Activated T-cell treated with anti-CD3 and anti-CD28 coated beads, Interleukin-2, amount 50 U/mL, for 1 hour (primary cell): ENCODE measurements around the gene CABP7.

Source experiments
- DNase-seq: peaks from one replicate; pipeline ENCODE4 v3.0.0-alpha.2; 2020

CABP7 gene

DNA sequence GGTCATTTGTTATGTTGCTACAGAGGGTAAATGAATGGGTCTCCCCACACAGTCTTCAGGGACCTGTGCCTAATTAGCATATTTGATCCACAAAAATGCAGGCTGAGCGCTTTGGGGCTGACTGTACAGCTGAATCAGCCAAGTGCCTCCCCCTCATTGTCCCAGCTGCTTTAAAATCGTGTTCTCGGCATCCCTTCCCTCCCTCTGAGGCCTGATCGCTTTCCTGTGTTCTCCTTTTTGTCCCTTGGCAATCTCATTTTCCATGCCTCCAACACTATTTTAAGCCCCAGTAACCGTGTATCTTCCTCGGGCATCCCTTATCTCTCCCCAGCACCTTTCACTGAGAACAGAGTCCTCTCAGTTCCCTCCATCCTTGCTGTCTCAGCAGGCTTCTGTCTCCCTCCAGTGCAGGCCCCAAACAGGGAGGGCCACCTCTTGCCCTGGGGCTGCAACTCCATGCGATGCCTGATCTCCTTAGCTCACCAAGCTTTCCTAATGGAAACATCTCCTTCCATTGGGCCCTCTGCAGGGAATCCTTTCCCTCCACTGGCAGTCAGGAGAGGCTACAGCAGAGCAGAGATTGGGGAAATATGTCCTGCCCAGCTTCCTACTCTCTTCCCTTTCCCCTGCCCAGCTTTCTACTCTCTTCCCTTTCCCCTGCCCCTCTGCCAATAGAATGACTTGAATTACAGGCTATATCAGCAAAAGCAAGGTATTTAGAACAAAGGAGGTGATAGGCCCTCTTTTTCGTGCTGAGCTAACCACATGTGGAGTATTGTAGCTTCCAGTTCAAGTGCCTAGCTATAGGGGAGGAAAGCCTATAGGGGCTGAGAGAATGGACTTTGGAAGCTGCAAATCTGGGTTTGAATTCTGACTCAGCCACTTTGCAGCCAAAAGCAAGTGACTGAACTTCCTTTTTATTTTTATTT, 61.2 kb downstream of the CABP7 start:
- DNase-seq: no peak
